HepG2 (cell line): ENCODE measurements around the gene SNRPD2. TPM values are rescaled to one million over a fixed set of nuclear protein-coding genes. Genes with fewer than 3 reads are reported as not detected.

Source experiments
- ASH2L ChIP-seq: fragments of 300-600, 200-600 bp; sonication (generic); IDR thresholded peaks from 2 replicates; pipeline ENCODE4 v1.7.0; 2017; ENCODE audit warnings: low read depth, mild to moderate bottlenecking, moderate library complexity, mixed read lengths, low read length; ENCODE audit not compliant: insufficient read length
- BHLHE40 ChIP-seq: IDR thresholded peaks from 2 replicates; pipeline ENCODE4 v1.6.1; 2011; ENCODE audit warnings: low read length, improper control_type of control experiment
- E2F2 ChIP-seq: sonication (generic); formaldehyde crosslinking; IDR thresholded peaks from 2 replicates; pipeline ENCODE4 v1.4.0; 2020; ENCODE audit warnings: missing genetic modification reagents, borderline replicate concordance
- FOSL2 ChIP-seq: sonication (generic); formaldehyde crosslinking; IDR thresholded peaks from 2 replicates; pipeline ENCODE4 v1.4.0; 2020; ENCODE audit warnings: missing genetic modification reagents
- MXI1 ChIP-seq: IDR thresholded peaks from 3 replicates; pipeline ENCODE4 v1.6.1; 2012; ENCODE audit warnings: low read depth, low read length, inconsistent platforms, borderline replicate concordance
- NFYC ChIP-seq: IDR thresholded peaks from 2 replicates; pipeline ENCODE4 v1.6.1; 2016; ENCODE audit warnings: missing genetic modification reagents, missing compliant biosample characterization
- POLR2AphosphoS5 ChIP-seq: IDR thresholded peaks from 2 replicates; pipeline ENCODE4 v1.6.1; 2012; ENCODE audit warnings: low read depth, low read length
- SIX1 ChIP-seq: sonication (generic); formaldehyde crosslinking; IDR thresholded peaks from 2 replicates; pipeline ENCODE4 v1.4.0; 2020; ENCODE audit warnings: missing genetic modification reagents, borderline replicate concordance
- STAT6 ChIP-seq: sonication (generic); formaldehyde crosslinking; IDR thresholded peaks from 2 replicates; pipeline ENCODE4 v1.4.0; 2020; ENCODE audit warnings: missing genetic modification reagents, mild to moderate bottlenecking, borderline replicate concordance
- TGIF2 ChIP-seq: IDR thresholded peaks from 2 replicates; pipeline ENCODE4 v1.6.1; 2016; ENCODE audit warnings: control low read depth, missing compliant biosample characterization
- ZBTB44 ChIP-seq: sonication (generic); formaldehyde crosslinking; IDR thresholded peaks from 2 replicates; pipeline ENCODE4 v1.4.0; 2020; ENCODE audit warnings: missing genetic modification reagents
- ZFX ChIP-seq: sonication (generic); formaldehyde crosslinking; IDR thresholded peaks from 2 replicates; pipeline ENCODE4 v1.4.0; 2020; ENCODE audit warnings: mild to moderate bottlenecking, low read depth, missing genetic modification reagents, moderate library complexity
- ZHX2 ChIP-seq, 2 experiments: sonication (generic) in 1 of 2; formaldehyde crosslinking in 1 of 2; IDR thresholded peaks; 2 replicates each; pipeline versions ENCODE4 v1.6.1 to v1.9.0; 2014 to 2022; ENCODE audit warnings: antibody characterized with exemption in 1 of 2, borderline replicate concordance in 1 of 2, inconsistent platforms in 1 of 2, low read depth in 1 of 2, missing genetic modification reagents in 1 of 2
- ZNF124 ChIP-seq: sonication (generic); formaldehyde crosslinking; IDR thresholded peaks from 2 replicates; pipeline ENCODE4 v1.4.0; 2020; ENCODE audit warnings: missing genetic modification reagents
- ZNF264 ChIP-seq: sonication (generic); formaldehyde crosslinking; IDR thresholded peaks from 2 replicates; pipeline ENCODE4 v1.4.0; 2020; ENCODE audit warnings: missing genetic modification reagents
- ZNF788 ChIP-seq: sonication (generic); formaldehyde crosslinking; IDR thresholded peaks from 2 replicates; pipeline ENCODE4 v1.5.0; 2020; ENCODE audit warnings: mild to moderate bottlenecking, missing genetic modification reagents, borderline replicate concordance
- polyA plus RNA-seq, 8 experiments: library from polyadenylated mRNA; depleted of rRNA in 3 of 8; stranded (reverse) in 7 of 8; unstranded in 1 of 8; fragments of >200 nt; fragmentation: Illumina TruSeq in 4 of 8; extraction: Trizol in 4 of 8; gene quantifications; 2 replicates each; pipeline versions ENCODE4 v1.2.1 to v1.2.3, GENCODE V29; 2011 to 2016; ENCODE audit warnings: low read depth in 4 of 8, missing spikeins in 1 of 8, mixed read lengths in 1 of 8; ENCODE audit not compliant: insufficient read depth in 1 of 8
- total RNA-seq, 5 experiments: library from RNA; depleted of rRNA; stranded (reverse); fragments of >200 nt; fragmentation: Illumina TruSeq; extraction: Trizol; gene quantifications; 2 replicates each; pipeline ENCODE4 v1.2.3, GENCODE V29; 2016; ENCODE audit warnings: low read depth in 1 of 5

Gene SNRPD2
- total and polyA plus RNA-seq, 2 of the 13 experiments (the other 11 are each of a cell fraction or from before 2014, with no cell fraction given), result 299 to 485 TPM

- TF ChIP-seq ZNF264 (CRISPR knock-in tag) (no peak; the same call in 1 of the 2 replicates), POLR2AphosphoS5 (peak; percentile 91), ZBTB44 (CRISPR knock-in tag) (no peak), ZNF788 (CRISPR knock-in tag) (peak; percentile 64; the same call in 1 of the 2 replicates), MXI1 (peak; percentile 94; the same call in 2 of the 3 replicates), ASH2L (peak; percentile 0), TGIF2 (CRISPR knock-in tag) (peak; percentile 46; the same call in 1 of the 2 replicates), BHLHE40 (0 out of 2 replicates have a peak, but pooled peaks have one; percentile 14), ZHX2 (IDR thresholded peaks at IDR 0.05; ENCODE audit: low read depth) (peak; percentile 37; the same call in 1 of the 2 replicates), ZHX2 (CRISPR knock-in tag; IDR thresholded peaks at IDR 0.05; ENCODE audit: borderline replicate concordance) (no peak), SIX1 (CRISPR knock-in tag) (peak; percentile 28; the same call in 1 of the 2 replicates), ZFX (peak; percentile 85), E2F2 (CRISPR knock-in tag) (no peak), ZNF124 (CRISPR knock-in tag) (peak; percentile 20; the same call in 1 of the 2 replicates), FOSL2 (CRISPR knock-in tag) (0 out of 2 replicates have a peak, but pooled peaks have one; percentile 3), STAT6 (CRISPR knock-in tag) (0 out of 2 replicates have a peak, but pooled peaks have one; percentile 88), NFYC (CRISPR knock-in tag) (peak; percentile 90)
Observed at GRCh38 chr19:45692187-45693105, 693 bp upstream of the SNRPD2 start, which contains the start of gene QPCTL (continued).
